ENCODE data around the gene SEMA3D.

SEMA3D gene

DNA sequence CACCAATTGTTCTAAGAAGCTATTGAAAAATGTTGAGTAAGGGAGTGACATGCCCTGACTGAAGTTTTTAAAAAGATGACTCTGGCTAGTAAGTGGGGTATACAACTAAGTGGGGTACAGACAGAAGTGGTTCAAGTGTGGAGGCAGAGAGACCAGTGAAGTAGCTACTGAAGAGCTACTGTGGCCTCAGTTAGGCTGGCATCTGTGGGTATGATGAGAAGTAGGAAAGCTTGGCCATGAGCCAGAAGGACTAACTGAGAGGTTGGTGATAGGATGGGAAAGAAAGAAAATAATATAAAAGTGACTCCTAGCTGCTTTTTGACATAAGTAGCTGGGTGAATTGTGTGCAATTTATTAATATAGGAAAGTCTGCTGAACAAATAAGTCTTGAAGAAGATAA is 176.6 kb downstream of the SEMA3D start:
- no peak for TF ChIP-seq CTCF (IDR thresholded peaks at IDR 0.05; ENCODE audit: borderline replicate concordance, insufficient read depth, low read depth, low read length)

DNA sequence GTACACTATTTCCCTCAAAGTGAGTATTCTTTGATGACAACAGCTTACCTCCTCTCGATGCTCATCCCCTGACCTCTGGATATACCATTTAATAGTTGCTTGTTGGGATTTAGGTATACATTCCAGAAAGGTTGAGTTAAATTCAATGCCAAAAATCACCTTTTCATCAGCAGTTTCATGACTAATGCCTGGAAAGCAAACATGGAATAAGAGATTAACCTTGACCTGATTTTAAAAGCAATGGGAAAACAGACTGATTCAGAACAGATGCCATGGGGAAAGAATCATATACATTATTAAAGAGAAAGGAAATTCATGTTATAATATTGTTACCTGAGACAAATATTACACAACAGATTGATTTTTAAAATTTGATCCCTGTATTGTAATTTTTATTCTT is 180.1 kb downstream of the SEMA3D start:
- H3K4me3 ChIP-seq (ENCODE audit: low read depth, low read length) = no peak overlapping the region
- TF ChIP-seq CTCF (IDR thresholded peaks at IDR 0.05; ENCODE audit: borderline replicate concordance, insufficient read depth, low read depth, low read length) = no peak

More for the DNA sequence above, 176.6 kb downstream of the SEMA3D start:
- H3K4me3 ChIP-seq (ENCODE audit: low read depth, low read length) = no peak overlapping the region

- TF ChIP-seq CTCF (IDR thresholded peaks at IDR 0.05; ENCODE audit: borderline replicate concordance, insufficient read depth, low read depth, low read length) = no peak
- no peak overlapping the region for H3K4me3 ChIP-seq (ENCODE audit: low read depth, low read length)
Measured at GRCh38 chr7:85004402-85004801, 182.5 kb downstream of the SEMA3D start.

DNA sequence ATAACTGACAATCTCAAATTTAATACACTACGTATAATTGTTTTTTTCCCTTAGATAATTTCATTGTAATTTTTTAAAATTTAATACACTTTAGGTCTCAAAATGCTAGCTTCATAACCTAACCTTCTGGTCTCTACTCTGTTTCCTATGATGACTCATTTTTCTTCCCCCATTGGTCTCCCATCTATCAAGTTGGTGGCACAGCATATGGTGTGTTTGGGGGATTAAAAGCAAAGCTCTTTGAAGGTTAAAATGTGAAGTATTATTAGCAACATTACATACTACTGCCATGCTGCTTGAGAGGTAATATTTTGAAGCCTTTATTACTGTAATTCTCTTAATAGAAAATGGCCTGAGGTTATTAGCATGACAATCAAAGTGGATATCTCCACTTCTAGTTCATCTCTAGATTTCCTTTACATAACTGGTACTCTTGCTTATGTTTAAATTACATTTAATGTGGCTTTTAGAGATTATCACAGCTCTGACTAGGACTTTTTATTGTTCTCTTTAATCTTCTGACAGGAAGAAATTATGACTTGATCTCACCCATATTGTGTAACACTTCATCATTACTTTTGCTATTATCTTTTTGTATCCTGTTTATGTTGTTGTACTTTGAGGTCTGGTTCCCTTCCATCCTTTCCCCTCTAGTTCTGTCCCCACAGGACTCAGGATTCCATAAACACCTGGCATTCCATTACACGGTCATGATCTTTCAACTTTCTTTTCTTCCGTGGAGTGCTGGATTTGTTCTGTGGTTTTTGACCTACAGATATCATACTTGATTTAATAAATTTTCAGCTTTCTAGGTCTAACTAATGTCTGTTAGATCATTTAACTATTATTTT is 185.1 kb downstream of the SEMA3D start:
- TF ChIP-seq CTCF (IDR thresholded peaks at IDR 0.05; ENCODE audit: borderline replicate concordance, insufficient read depth, low read depth, low read length) = no peak
- no peak overlapping the region for H3K4me3 ChIP-seq (ENCODE audit: low read depth, low read length)

DNA sequence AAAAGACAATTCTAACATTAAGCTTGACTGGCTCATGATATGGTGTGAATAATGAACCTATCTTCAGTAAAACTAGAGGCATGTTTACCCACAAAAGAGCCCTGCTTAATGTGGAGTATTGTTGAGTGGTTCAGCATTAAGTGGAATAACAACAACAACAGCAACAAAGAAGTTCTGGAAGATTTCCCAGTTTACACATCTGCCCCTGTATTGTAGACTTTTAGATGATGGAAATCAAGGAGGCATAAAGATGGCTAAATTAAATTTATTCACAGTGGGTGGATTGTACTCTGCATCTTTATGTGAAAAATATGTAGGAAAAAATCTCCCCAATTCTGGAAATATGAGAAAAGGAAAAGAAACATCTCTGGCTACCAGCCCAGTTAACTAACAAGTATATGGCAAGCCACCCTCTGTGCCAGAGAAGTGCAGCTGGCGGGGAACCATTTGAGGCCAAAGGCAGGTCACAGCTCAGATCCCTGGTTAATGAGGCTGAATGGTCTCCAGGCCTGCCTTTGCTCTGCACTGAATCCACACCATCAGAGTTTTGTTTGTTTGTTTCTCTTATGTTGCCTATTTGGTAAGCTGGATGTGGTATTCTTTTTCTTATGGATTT is 186.0 kb downstream of the SEMA3D start:
- TF ChIP-seq CTCF (IDR thresholded peaks at IDR 0.05; ENCODE audit: borderline replicate concordance, insufficient read depth, low read depth, low read length) = no peak
- H3K4me3 ChIP-seq (ENCODE audit: low read depth, low read length) = no peak overlapping the region

- no peak overlapping the region for H3K4me3 ChIP-seq (ENCODE audit: low read depth, low read length)
- no peak for TF ChIP-seq CTCF (IDR thresholded peaks at IDR 0.05; ENCODE audit: borderline replicate concordance, insufficient read depth, low read depth, low read length)
Measured at GRCh38 chr7:84999450-84999849, 187.4 kb downstream of the SEMA3D start.

- no peak overlapping the region for H3K4me3 ChIP-seq (ENCODE audit: low read depth, low read length)
- TF ChIP-seq CTCF (IDR thresholded peaks at IDR 0.05; ENCODE audit: borderline replicate concordance, insufficient read depth, low read depth, low read length) = no peak
Measured at GRCh38 chr7:84998665-84999064, 188.2 kb downstream of the SEMA3D start.

Data from GM12875 (cell line).